ENCODE measurements around the gene VSIR. TPM values are rescaled to one million over a fixed set of nuclear protein-coding genes. Genes with fewer than 3 reads are reported as not detected.
A peak's percentile ranks its signal among the peaks of the same experiment; 100 is the strongest.

The VSIR gene
- total RNA-seq, 1 donor from 2014 or later: not detected

DNA sequence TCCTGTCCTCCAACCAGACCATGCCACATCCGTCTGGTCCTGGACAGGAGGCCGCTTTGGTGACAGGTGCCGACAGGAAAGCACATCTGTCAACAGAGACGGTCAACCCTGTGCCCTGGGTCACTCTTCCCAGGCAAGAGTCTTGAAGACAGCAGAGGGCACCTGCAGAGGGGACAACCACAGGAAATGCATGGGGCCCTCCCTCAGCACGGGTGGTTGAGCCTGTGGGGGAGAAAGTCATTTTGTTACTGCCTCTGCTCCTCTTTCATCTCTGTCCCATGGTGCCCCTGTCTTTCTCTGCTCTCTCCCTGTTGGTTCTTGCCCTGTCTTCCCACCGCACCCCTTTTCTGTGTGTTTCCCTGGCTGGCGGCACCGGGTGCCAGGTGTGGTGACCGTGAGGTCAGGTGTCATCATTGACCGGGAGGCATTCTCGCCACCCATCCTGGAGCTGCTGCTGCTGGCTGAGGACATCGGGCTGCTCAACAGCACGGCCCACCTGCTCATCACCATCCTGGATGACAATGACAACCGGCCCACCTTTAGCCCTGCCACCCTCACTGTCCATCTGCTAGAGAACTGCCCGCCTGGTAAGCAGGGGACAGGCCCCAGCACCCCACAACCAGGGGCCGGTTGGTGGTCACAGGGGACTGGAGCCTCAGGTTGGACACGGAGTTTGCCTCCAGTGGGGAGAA lies 17.6 kb upstream of the VSIR start:
- no peak for DNase-seq (ENCODE audit: low spot score)
- Histone ChIP-seq H3K79me2 (ENCODE audit: low read depth) (no peaks in the 10 kb centered on the region), H3K4me1 (no peaks in the 10 kb centered on the region), H3K36me3 (no peaks in the 10 kb centered on the region), H3K27ac (no peak overlapping the region), H3K4me3 (no peak overlapping the region), H3K9ac (no peak overlapping the region), H3K27me3 (no peaks in the 10 kb centered on the region), H3F3A (ENCODE audit: low read depth) (no peaks in the 10 kb centered on the region), H4K20me1 (ENCODE audit: low read depth) (no peaks in the 10 kb centered on the region), H2AFZ (replicated peaks) (no peak overlapping the region), H3K4me2 (no peak overlapping the region), H3K9me3 (ENCODE audit: low read depth) (no peaks in the 10 kb centered on the region)
- H3K36me3 Mint-ChIP-seq: no peaks in the 10 kb centered on the region
- TF ChIP-seq, protein P1, sequence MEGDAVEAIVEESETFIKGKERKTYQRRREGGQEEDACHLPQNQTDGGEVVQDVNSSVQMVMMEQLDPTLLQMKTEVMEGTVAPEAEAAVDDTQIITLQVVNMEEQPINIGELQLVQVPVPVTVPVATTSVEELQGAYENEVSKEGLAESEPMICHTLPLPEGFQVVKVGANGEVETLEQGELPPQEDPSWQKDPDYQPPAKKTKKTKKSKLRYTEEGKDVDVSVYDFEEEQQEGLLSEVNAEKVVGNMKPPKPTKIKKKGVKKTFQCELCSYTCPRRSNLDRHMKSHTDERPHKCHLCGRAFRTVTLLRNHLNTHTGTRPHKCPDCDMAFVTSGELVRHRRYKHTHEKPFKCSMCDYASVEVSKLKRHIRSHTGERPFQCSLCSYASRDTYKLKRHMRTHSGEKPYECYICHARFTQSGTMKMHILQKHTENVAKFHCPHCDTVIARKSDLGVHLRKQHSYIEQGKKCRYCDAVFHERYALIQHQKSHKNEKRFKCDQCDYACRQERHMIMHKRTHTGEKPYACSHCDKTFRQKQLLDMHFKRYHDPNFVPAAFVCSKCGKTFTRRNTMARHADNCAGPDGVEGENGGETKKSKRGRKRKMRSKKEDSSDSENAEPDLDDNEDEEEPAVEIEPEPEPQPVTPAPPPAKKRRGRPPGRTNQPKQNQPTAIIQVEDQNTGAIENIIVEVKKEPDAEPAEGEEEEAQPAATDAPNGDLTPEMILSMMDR (IDR thresholded peaks at IDR 0.05): no peak
- TF ChIP-seq EZH2 (IDR thresholded peaks at IDR 0.05): no peak
- TF ChIP-seq EZH2phosphoT487 (IDR thresholded peaks at IDR 0.05): no peak
- no peak overlapping the region for H3K27ac Mint-ChIP-seq
- H3K9me3 Mint-ChIP-seq: no peaks in the 10 kb centered on the region
- H3K4me3 Mint-ChIP-seq: peak overlapping the region; percentile 60
- H3K4me1 Mint-ChIP-seq: no peaks in the 10 kb centered on the region
- peaks cover 8% of the 10 kb centered on the region for H3K27me3 Mint-ChIP-seq (ENCODE audit: insufficient read depth, low read depth)

DNA sequence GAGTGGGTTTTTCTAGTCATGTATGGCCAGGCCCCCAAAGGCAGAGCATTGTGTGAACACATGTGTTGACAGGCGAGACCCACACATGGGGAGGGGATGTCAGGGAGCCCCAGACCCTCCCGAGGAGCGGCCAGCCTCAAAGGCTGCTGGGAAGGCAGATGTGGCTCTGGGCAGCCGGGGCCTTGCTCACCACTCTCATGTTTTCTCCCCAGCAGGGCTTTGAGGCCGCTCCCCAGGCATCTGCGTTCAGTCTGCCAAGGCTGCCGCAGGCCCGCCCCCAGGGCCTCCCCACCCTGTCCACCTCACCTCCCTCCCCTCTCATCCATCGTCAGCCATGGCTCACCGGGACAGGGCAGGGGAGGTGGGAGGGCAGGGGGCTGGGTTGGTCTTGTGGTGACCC lies 16.6 kb upstream of the VSIR start:
- H3K4me1 ChIP-seq: no peaks in the 10 kb centered on the region
- H3F3A ChIP-seq (ENCODE audit: low read depth): no peaks in the 10 kb centered on the region
- no peak for TF ChIP-seq EZH2phosphoT487 (IDR thresholded peaks at IDR 0.05)
- TF ChIP-seq EZH2 (IDR thresholded peaks at IDR 0.05): no peak
- TF ChIP-seq, protein P1 (IDR thresholded peaks at IDR 0.05): no peak
- Mint-ChIP-seq H3K4me3 (no peak overlapping the region), H3K36me3 (no peaks in the 10 kb centered on the region), H3K27me3 (ENCODE audit: insufficient read depth, low read depth) (peaks cover 8% of the 10 kb centered on the region), H3K9me3 (no peaks in the 10 kb centered on the region), H3K4me1 (no peaks in the 10 kb centered on the region), H3K27ac (no peak overlapping the region)
- no peak overlapping the region for H3K4me3 ChIP-seq
- no peaks in the 10 kb centered on the region for H3K9me3 ChIP-seq (ENCODE audit: low read depth)
- H3K4me2 ChIP-seq: no peak overlapping the region
- no peaks in the 10 kb centered on the region for H3K36me3 ChIP-seq
- no peak overlapping the region for H2AFZ ChIP-seq (replicated peaks)
- no peak overlapping the region for H3K27ac ChIP-seq
- DNase-seq (ENCODE audit: low spot score): no peak
- H3K9ac ChIP-seq: no peak overlapping the region
- no peaks in the 10 kb centered on the region for H4K20me1 ChIP-seq (ENCODE audit: low read depth)
- H3K79me2 ChIP-seq (ENCODE audit: low read depth): no peaks in the 10 kb centered on the region
- no peaks in the 10 kb centered on the region for H3K27me3 ChIP-seq

DNA sequence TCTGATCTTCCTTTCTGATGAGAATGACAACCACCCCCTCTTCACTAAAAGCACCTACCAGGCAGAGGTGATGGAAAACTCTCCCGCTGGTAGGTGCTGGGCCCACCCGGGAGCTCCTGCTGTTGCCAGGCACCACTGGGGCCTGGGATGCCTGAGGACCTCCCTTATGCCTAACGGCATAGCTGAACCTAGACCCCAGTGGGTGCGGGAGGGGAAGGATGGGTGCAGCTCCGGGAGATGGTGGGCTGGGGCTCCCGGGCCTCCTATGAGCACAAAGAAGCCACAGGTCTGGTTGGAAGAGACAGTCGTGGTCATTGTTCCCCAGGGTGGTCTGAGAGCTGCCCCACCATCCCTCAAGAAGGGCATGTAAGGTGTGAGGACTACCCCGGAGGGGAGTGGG lies 15.6 kb upstream of the VSIR start:
- Mint-ChIP-seq H3K27ac (no peak overlapping the region), H3K4me3 (no peak overlapping the region), H3K27me3 (ENCODE audit: insufficient read depth, low read depth) (peaks cover 8% of the 10 kb centered on the region), H3K4me1 (no peaks in the 10 kb centered on the region), H3K9me3 (no peaks in the 10 kb centered on the region), H3K36me3 (no peaks in the 10 kb centered on the region)
- Histone ChIP-seq H3K4me2 (no peak overlapping the region), H3K4me1 (no peaks in the 10 kb centered on the region), H3K4me3 (no peak overlapping the region), H3K36me3 (no peaks in the 10 kb centered on the region), H4K20me1 (ENCODE audit: low read depth) (no peaks in the 10 kb centered on the region), H3K9ac (no peak overlapping the region), H3K9me3 (ENCODE audit: low read depth) (no peaks in the 10 kb centered on the region), H3K27me3 (no peaks in the 10 kb centered on the region), H3K79me2 (ENCODE audit: low read depth) (no peaks in the 10 kb centered on the region), H3K27ac (no peak overlapping the region), H2AFZ (replicated peaks) (no peak overlapping the region), H3F3A (ENCODE audit: low read depth) (no peaks in the 10 kb centered on the region)
- no peak for DNase-seq (ENCODE audit: low spot score)
- TF ChIP-seq EZH2phosphoT487 (IDR thresholded peaks at IDR 0.05) (no peak), EZH2 (IDR thresholded peaks at IDR 0.05) (no peak)
- TF ChIP-seq, protein P1 (IDR thresholded peaks at IDR 0.05): no peak

Data from neural progenitor cell (in vitro differentiated cells).